ENCODE data around the gene SAYSD1.

Gene SAYSD1

DNA sequence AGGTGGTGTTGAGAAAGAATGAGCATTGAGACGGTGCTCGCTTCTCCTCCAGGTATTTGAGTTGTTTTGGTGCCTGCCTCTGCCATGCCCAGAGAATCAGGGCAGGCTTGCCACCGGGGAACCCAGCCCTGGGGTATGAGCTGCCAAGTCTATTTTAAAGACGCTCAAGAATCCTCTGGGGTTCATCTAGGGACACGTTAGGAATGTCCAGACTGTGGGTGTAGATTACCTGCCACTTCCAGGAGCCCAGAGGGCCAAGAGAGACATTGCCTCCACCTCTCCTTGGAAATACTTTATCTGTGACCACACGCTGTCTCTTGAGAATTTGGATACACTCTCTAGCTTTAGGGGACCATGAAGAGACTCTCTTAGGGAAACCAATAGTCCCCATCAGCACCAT, 28.3 kb downstream of the SAYSD1 start:
- no peaks in the 10 kb centered on the region for H3K27me3 ChIP-seq (ENCODE audit: insufficient read depth, low read depth, severe bottlenecking)
- TF ChIP-seq CTCF (IDR thresholded peaks at IDR 0.05; ENCODE audit: low read depth, low read length), result no peak

GRCh38 chr6:39086294-39086693, 28.7 kb downstream of the SAYSD1 start:
- no peak for DNase-seq
- Histone ChIP-seq H3K27me3 (ENCODE audit: insufficient read depth, low read depth, severe bottlenecking) (no peaks in the 10 kb centered on the region), H3K27ac (no peak overlapping the region), H3K9me3 (ENCODE audit: severe bottlenecking) (no peaks in the 10 kb centered on the region), H3K36me3 (no peaks in the 10 kb centered on the region), H3K4me3 (ENCODE audit: low read depth, low read length) (no peak overlapping the region)
- TF ChIP-seq CTCF (IDR thresholded peaks at IDR 0.05; ENCODE audit: low read depth, low read length), result no peak

More for the DNA sequence above, 28.3 kb downstream of the SAYSD1 start:
- Histone ChIP-seq H3K9me3 (ENCODE audit: severe bottlenecking) (no peaks in the 10 kb centered on the region), H3K4me3 (ENCODE audit: low read depth, low read length) (no peak overlapping the region), H3K27ac (no peak overlapping the region), H3K36me3 (no peaks in the 10 kb centered on the region)
- no peak for DNase-seq

DNA sequence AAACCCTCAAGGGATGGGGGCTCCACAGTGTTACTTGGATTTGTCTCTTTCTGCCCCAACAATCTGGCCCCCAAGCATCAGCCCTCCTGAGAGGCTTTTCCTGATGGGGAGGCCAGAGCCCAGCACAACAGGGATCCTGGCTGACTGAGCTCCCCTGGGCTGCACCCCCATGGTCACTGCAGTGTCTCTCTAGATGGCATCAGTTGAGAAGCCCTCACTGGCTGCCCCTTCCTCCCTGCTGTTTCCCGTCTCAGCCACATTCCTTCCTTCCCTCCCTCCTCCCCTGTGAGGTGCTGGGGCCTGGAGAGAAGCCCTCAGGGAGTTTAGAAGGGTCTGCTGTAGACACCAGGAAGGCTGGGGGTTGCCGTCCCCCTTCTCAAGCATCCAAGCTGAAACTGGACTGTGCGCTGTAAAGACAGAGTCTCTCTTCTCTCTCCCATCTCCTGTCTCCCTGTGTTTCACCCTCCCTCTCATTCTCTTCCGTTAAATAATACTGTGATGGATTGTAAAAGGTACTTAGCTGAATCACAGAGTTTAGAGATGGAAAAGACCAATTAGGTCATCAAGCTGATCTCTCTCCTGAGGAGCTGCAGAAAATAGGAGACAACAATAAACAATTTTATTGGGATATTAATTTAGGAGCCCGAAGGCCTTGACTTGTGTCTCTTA, 29.7 kb downstream of the SAYSD1 start:
- Histone ChIP-seq H3K27ac (no peak overlapping the region), H3K36me3 (no peaks in the 10 kb centered on the region), H3K9me3 (ENCODE audit: severe bottlenecking) (no peaks in the 10 kb centered on the region), H3K27me3 (ENCODE audit: insufficient read depth, low read depth, severe bottlenecking) (no peaks in the 10 kb centered on the region), H3K4me3 (ENCODE audit: low read depth, low read length) (no peak overlapping the region)
- TF ChIP-seq CTCF (IDR thresholded peaks at IDR 0.05; ENCODE audit: low read depth, low read length), result no peak
- DNase-seq, result no peak

- no peak for TF ChIP-seq CTCF (IDR thresholded peaks at IDR 0.05; ENCODE audit: low read depth, low read length)
- no peak for DNase-seq
- Histone ChIP-seq H3K4me3 (ENCODE audit: low read depth, low read length) (no peak overlapping the region), H3K27me3 (ENCODE audit: insufficient read depth, low read depth, severe bottlenecking) (no peaks in the 10 kb centered on the region), H3K36me3 (no peaks in the 10 kb centered on the region), H3K27ac (no peak overlapping the region), H3K9me3 (ENCODE audit: severe bottlenecking) (no peaks in the 10 kb centered on the region)
These were observed 30.5 kb downstream of the SAYSD1 start for GRCh38 chr6:39084506-39084905.

GRCh38 chr6:39083231-39083634, 31.8 kb downstream of the SAYSD1 start:
- DNase-seq, result no peak
- Histone ChIP-seq H3K36me3 (no peaks in the 10 kb centered on the region), H3K27ac (no peak overlapping the region), H3K4me3 (ENCODE audit: low read depth, low read length) (no peak overlapping the region), H3K9me3 (ENCODE audit: severe bottlenecking) (no peaks in the 10 kb centered on the region), H3K27me3 (ENCODE audit: insufficient read depth, low read depth, severe bottlenecking) (no peaks in the 10 kb centered on the region)
- TF ChIP-seq CTCF (IDR thresholded peaks at IDR 0.05; ENCODE audit: low read depth, low read length), result no peak

- no peak for DNase-seq
- Histone ChIP-seq H3K9me3 (ENCODE audit: severe bottlenecking) (no peaks in the 10 kb centered on the region), H3K4me3 (ENCODE audit: low read depth, low read length) (no peak overlapping the region), H3K27me3 (ENCODE audit: insufficient read depth, low read depth, severe bottlenecking) (no peaks in the 10 kb centered on the region), H3K27ac (no peak overlapping the region), H3K36me3 (no peaks in the 10 kb centered on the region)
- no peak for TF ChIP-seq CTCF (IDR thresholded peaks at IDR 0.05; ENCODE audit: low read depth, low read length)
These were observed 32.7 kb downstream of the SAYSD1 start for GRCh38 chr6:39082310-39082709.

All from WERI-Rb-1 (cell line).